NT2/D1 (cell line): ENCODE measurements around the gene TTLL11.

Source experiments
- SUZ12 ChIP-seq: IDR thresholded peaks from 2 replicates; pipeline ENCODE4 v1.6.1; 2011; ENCODE audit not compliant: insufficient read length, insufficient read depth; ENCODE audit errors: extremely low read depth
- YY1 ChIP-seq: IDR thresholded peaks from 2 replicates; pipeline ENCODE4 v1.6.1; 2011; ENCODE audit not compliant: insufficient read length, insufficient read depth
- ZNF274 ChIP-seq: IDR thresholded peaks from 2 replicates; pipeline ENCODE4 v1.6.1; 2011; ENCODE audit warnings: mild to moderate bottlenecking, low read depth, low read length

DNA sequence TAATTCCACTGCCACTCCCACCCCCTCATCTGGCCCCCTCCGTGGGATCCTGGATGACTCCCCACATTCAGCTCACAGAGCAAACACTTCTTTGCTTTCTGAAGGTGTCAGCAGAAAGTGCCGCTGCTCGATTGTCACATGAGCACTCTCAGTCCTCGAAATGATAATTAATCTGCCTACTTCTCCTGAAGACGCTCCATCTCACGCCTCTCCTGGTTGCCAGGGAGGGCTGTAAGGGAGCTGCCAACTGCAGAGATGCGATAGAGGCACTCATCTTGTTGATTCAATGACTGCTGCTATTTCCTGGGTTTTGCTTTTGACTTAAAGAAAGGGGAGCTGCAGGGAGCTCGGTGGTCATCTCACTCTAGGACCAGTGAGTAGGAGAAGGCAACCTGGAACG, 235.2 kb downstream of the TTLL11 start:
- TF ChIP-seq SUZ12 (no peak), ZNF274 (no peak), YY1 (no peak)
